NCI-H82 treated with DMSO at 0.1 percent for 48 hours (cell line): ENCODE measurements around the gene KLF1.
A peak's percentile ranks its signal among the peaks of the same experiment; 100 is the strongest.
"Not testable (repeated sequence)": the region's sequence is repeated elsewhere in the genome, so short reads cannot be mapped to it uniquely, and the experiment has no call there.

Source experiments
- DNase-seq: peaks from one replicate; lab custom pipeline; 2025; ENCODE audit not compliant: unreplicated experiment; lab: John Stamatoyannopoulos, UW

Gene KLF1

GRCh38 chr19:12868540-12869112 is 18.4 kb downstream of the KLF1 start:
- no peak for DNase-seq

GRCh38 chr19:12867120-12868099 is 19.6 kb downstream of the KLF1 start:
- peak; percentile 75 for DNase-seq

- no peak for DNase-seq
Observed at GRCh38 chr19:12866416-12867119, 20.4 kb downstream of the KLF1 start.

- no peak for DNase-seq
Observed at GRCh38 chr19:12865746-12866415, 21.1 kb downstream of the KLF1 start.

- no peak for DNase-seq
Observed at GRCh38 chr19:12864721-12865715, 22.0 kb downstream of the KLF1 start.

GRCh38 chr19:12864143-12864542 is 22.9 kb downstream of the KLF1 start:
- no peak for DNase-seq

- DNase-seq = peak; percentile 63
Observed at GRCh38 chr19:12859546-12859945, 27.5 kb downstream of the KLF1 start.

- no peak for DNase-seq
Observed at GRCh38 chr19:12858041-12858928, 28.7 kb downstream of the KLF1 start.

GRCh38 chr19:12856653-12857052 is 30.3 kb downstream of the KLF1 start:
- no peak for DNase-seq

- peak; percentile 55 for DNase-seq
Observed at GRCh38 chr19:12847159-12848139, 39.6 kb downstream of the KLF1 start.

- DNase-seq = not testable (repeated sequence)
Observed at GRCh38 chr19:12846613-12847012, 40.4 kb downstream of the KLF1 start.

- peak; percentile 35 for DNase-seq
Observed at GRCh38 chr19:12843999-12844732, 42.8 kb downstream of the KLF1 start.

GRCh38 chr19:12843328-12843727 is 43.7 kb downstream of the KLF1 start:
- no peak for DNase-seq

GRCh38 chr19:12842511-12842910 is 44.5 kb downstream of the KLF1 start:
- no peak for DNase-seq

GRCh38 chr19:12841094-12841493 is 45.9 kb downstream of the KLF1 start:
- DNase-seq = peak; percentile 80

GRCh38 chr19:12840091-12841079 is 46.6 kb downstream of the KLF1 start:
- DNase-seq = peak; percentile 86
